K562 (cell line): ENCODE data around the gene SLC35B1. TPM values are rescaled to one million over a fixed set of nuclear protein-coding genes. Genes with fewer than 3 reads are reported as not detected.

Experiments used
- BACH1 ChIP-seq: fragments of 200-800 bp; sonication (Bioruptor generic); IDR thresholded peaks from 2 replicates; pipeline ENCODE4 v1.6.1; 2016; ENCODE audit warnings: missing genetic modification characterization, missing compliant biosample characterization
- E2F8 ChIP-seq: fragments of 450-650 bp; IDR thresholded peaks from 2 replicates; pipeline ENCODE4 v1.7.1; 2018; ENCODE audit warnings: mild to moderate bottlenecking, low read depth; ENCODE audit not compliant: partially characterized antibody
- FOXJ3 ChIP-seq: sonication (generic); formaldehyde crosslinking; IDR thresholded peaks from 2 replicates; pipeline ENCODE4 v1.4.0; 2020; ENCODE audit warnings: mild to moderate bottlenecking, missing genetic modification reagents
- HES1 ChIP-seq: fragments of 450-650 bp; IDR thresholded peaks from 2 replicates; pipeline ENCODE4 v1.6.1; 2016; ENCODE audit warnings: low read depth, mild to moderate bottlenecking, moderate library complexity
- KHSRP ChIP-seq: fragments of 450-650 bp; IDR thresholded peaks from 2 replicates; pipeline ENCODE4 v1.6.1; 2017
- MGA ChIP-seq: fragments of 450-650 bp; IDR thresholded peaks from 2 replicates; pipeline ENCODE4 v1.6.1; 2016; ENCODE audit warnings: mild to moderate bottlenecking, moderate library complexity
- NCOA4 ChIP-seq: fragments of 450-650 bp; IDR thresholded peaks from 2 replicates; pipeline ENCODE4 v1.6.1; 2018; ENCODE audit warnings: mild to moderate bottlenecking; ENCODE audit not compliant: partially characterized antibody
- NFIX ChIP-seq: fragments of 250-450 bp; sonication (Bioruptor Pico); IDR thresholded peaks from 2 replicates; pipeline ENCODE4 v1.4.0; 2020; ENCODE audit warnings: low read depth, mild to moderate bottlenecking, moderate library complexity
- VEZF1 ChIP-seq: fragments of 200-800 bp; sonication (Bioruptor generic); IDR thresholded peaks from 2 replicates; pipeline ENCODE4 v1.6.1; 2017; ENCODE audit warnings: missing genetic modification characterization, missing compliant biosample characterization
- ZNF785 ChIP-seq: fragments of 250-450 bp; sonication (Bioruptor Pico); IDR thresholded peaks from 2 replicates; pipeline ENCODE4 v1.4.0; 2020; ENCODE audit warnings: mild to moderate bottlenecking
- polyA plus RNA-seq, 8 experiments: library from polyadenylated mRNA; depleted of rRNA in 4 of 8; stranded (reverse) in 5 of 8; unstranded in 3 of 8; fragments of >200 nt; fragmentation: Nextera tagmentation in 2 of 8; fragmentation: Illumina TruSeq in 1 of 8; extraction: Ambion mirVana in 2 of 8; extraction: Trizol in 1 of 8; gene quantifications; 2 replicates each; pipeline versions ENCODE4 v1.2.1 to v1.2.3, GENCODE V29; 2011 to 2014; ENCODE audit warnings: inconsistent platforms in 1 of 8, missing spikeins in 1 of 8
- total RNA-seq, 7 experiments: library from RNA; depleted of rRNA in 6 of 7; stranded (reverse); fragments of >200 nt in 6 of 7; fragmentation: Illumina TruSeq in 2 of 7; extraction: Trizol in 2 of 7; gene quantifications; 2 replicates each; pipeline versions ENCODE4 v1.2.1 to v1.2.3, GENCODE V29; 2011 to 2021; ENCODE audit warnings: low replicate concordance in 1 of 7

The SLC35B1 gene
- total and polyA plus RNA-seq, 9 of the 15 experiments (the other 6 are each of a cell fraction or from before 2014, with no cell fraction given), result 51.4 to 87.9 (median 66.3) TPM

- TF ChIP-seq MGA (peak; percentile 100), VEZF1 (peak; percentile 93), KHSRP (no peak), HES1 (no peak), NCOA4 (no peak), FOXJ3 (CRISPR knock-in tag) (no peak), ZNF785 (CRISPR knock-in tag) (no peak), BACH1 (tag) (no peak), E2F8 (peak; percentile 81), NFIX (CRISPR knock-in tag) (no peak)
Observed at GRCh38 chr17:49677933-49678847, 29.6 kb downstream of the SLC35B1 start, which contains the start of gene SPOP (continued).
